HepG2 (cell line): ENCODE data around the gene CDSN. TPM values are rescaled to one million over a fixed set of nuclear protein-coding genes. Genes with fewer than 3 reads are reported as not detected.
A peak's percentile ranks its signal among the peaks of the same experiment; 100 is the strongest.

Experiments
- AKNA ChIP-seq: sonication (generic); formaldehyde crosslinking; IDR thresholded peaks from 2 replicates; pipeline ENCODE4 v1.4.0; 2020; ENCODE audit warnings: missing genetic modification reagents, borderline replicate concordance
- ASH2L ChIP-seq: fragments of 300-600, 200-600 bp; sonication (generic); IDR thresholded peaks from 2 replicates; pipeline ENCODE4 v1.7.0; 2017; ENCODE audit warnings: low read depth, mild to moderate bottlenecking, moderate library complexity, mixed read lengths, low read length; ENCODE audit not compliant: insufficient read length
- ATAD3A ChIP-seq: sonication (generic); formaldehyde crosslinking; IDR thresholded peaks from 2 replicates; pipeline ENCODE4 v1.4.0; 2020; ENCODE audit warnings: missing genetic modification reagents
- E2F5 ChIP-seq: sonication (generic); formaldehyde crosslinking; conservative IDR thresholded peaks from 2 replicates; pipeline ENCODE4 v1.4.0; 2020; ENCODE audit warnings: missing genetic modification reagents
- IRF9 ChIP-seq: sonication (generic); formaldehyde crosslinking; IDR thresholded peaks from 2 replicates; pipeline ENCODE4 v1.8.0; 2022; ENCODE audit warnings: missing genetic modification reagents, mild to moderate bottlenecking, borderline replicate concordance
- MEIS1 ChIP-seq: sonication (generic); formaldehyde crosslinking; IDR thresholded peaks from 2 replicates; pipeline ENCODE4 v1.9.0; 2021; ENCODE audit warnings: mild to moderate bottlenecking, missing genetic modification reagents, moderate library complexity, borderline replicate concordance
- PHF20 ChIP-seq: sonication (generic); formaldehyde crosslinking; IDR thresholded peaks from 2 replicates; pipeline ENCODE4 v1.5.0; 2020; ENCODE audit warnings: mild to moderate bottlenecking, missing genetic modification reagents
- PHF21A ChIP-seq: sonication (generic); formaldehyde crosslinking; IDR thresholded peaks from 2 replicates; pipeline ENCODE4 v1.5.0; 2020; ENCODE audit warnings: mild to moderate bottlenecking, missing genetic modification reagents
- RFXAP ChIP-seq: sonication (generic); formaldehyde crosslinking; IDR thresholded peaks from 2 replicates; pipeline ENCODE4 v1.4.0; 2020; ENCODE audit warnings: missing genetic modification reagents, borderline replicate concordance
- ZNF562 ChIP-seq: sonication (generic); formaldehyde crosslinking; IDR thresholded peaks from 2 replicates; pipeline ENCODE4 v1.8.0; 2022; ENCODE audit warnings: missing genetic modification reagents, borderline replicate concordance
- ZNF615 ChIP-seq: sonication (generic); formaldehyde crosslinking; IDR thresholded peaks from 2 replicates; pipeline ENCODE4 v1.5.0; 2020; ENCODE audit warnings: mild to moderate bottlenecking, missing genetic modification reagents, borderline replicate concordance
- ZNF674 ChIP-seq: sonication (generic); formaldehyde crosslinking; IDR thresholded peaks from 2 replicates; pipeline ENCODE4 v1.5.0; 2020; ENCODE audit warnings: low read depth, mild to moderate bottlenecking, missing genetic modification reagents
- ZNF768 ChIP-seq: sonication (generic); formaldehyde crosslinking; IDR thresholded peaks from 2 replicates; pipeline ENCODE4 v1.4.0; 2020; ENCODE audit warnings: missing genetic modification reagents
- polyA plus RNA-seq, 8 experiments: library from polyadenylated mRNA; depleted of rRNA in 3 of 8; stranded (reverse) in 7 of 8; unstranded in 1 of 8; fragments of >200 nt; fragmentation: Illumina TruSeq in 4 of 8; extraction: Trizol in 4 of 8; gene quantifications; 2 replicates each; pipeline versions ENCODE4 v1.2.1 to v1.2.3, GENCODE V29; 2011 to 2016; ENCODE audit warnings: low read depth in 4 of 8, missing spikeins in 1 of 8, mixed read lengths in 1 of 8; ENCODE audit not compliant: insufficient read depth in 1 of 8
- total RNA-seq, 5 experiments: library from RNA; depleted of rRNA; stranded (reverse); fragments of >200 nt; fragmentation: Illumina TruSeq; extraction: Trizol; gene quantifications; 2 replicates each; pipeline ENCODE4 v1.2.3, GENCODE V29; 2016; ENCODE audit warnings: low read depth in 1 of 5
- TF ChIP-seq, protein P1 (sequence below): sonication (generic); formaldehyde crosslinking; IDR thresholded peaks from 2 replicates; pipeline ENCODE4 v1.4.0; 2020; ENCODE audit warnings: missing genetic modification reagents
- TF ChIP-seq, protein P2 (sequence below): sonication (generic); formaldehyde crosslinking; IDR thresholded peaks from 2 replicates; pipeline ENCODE4 v1.8.1; 2023; ENCODE audit warnings: mild to moderate bottlenecking, missing genetic modification reagents
- TF ChIP-seq, protein P3 (sequence below): IDR thresholded peaks from 2 replicates; pipeline ENCODE4 v1.6.1; 2016; ENCODE audit warnings: missing compliant biosample characterization, missing genetic modification reagents, borderline replicate concordance

The CDSN gene
- total and polyA plus RNA-seq, 2 of the 13 experiments (the other 11 are each of a cell fraction or from before 2014, with no cell fraction given), result not detected

- TF ChIP-seq, protein P1, sequence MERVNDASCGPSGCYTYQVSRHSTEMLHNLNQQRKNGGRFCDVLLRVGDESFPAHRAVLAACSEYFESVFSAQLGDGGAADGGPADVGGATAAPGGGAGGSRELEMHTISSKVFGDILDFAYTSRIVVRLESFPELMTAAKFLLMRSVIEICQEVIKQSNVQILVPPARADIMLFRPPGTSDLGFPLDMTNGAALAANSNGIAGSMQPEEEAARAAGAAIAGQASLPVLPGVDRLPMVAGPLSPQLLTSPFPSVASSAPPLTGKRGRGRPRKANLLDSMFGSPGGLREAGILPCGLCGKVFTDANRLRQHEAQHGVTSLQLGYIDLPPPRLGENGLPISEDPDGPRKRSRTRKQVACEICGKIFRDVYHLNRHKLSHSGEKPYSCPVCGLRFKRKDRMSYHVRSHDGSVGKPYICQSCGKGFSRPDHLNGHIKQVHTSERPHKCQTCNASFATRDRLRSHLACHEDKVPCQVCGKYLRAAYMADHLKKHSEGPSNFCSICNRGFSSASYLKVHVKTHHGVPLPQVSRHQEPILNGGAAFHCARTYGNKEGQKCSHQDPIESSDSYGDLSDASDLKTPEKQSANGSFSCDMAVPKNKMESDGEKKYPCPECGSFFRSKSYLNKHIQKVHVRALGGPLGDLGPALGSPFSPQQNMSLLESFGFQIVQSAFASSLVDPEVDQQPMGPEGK (CRISPR knock-in tag), result 0 out of 2 replicates have a peak, but pooled peaks have one; percentile 17
- TF ChIP-seq, protein P2, sequence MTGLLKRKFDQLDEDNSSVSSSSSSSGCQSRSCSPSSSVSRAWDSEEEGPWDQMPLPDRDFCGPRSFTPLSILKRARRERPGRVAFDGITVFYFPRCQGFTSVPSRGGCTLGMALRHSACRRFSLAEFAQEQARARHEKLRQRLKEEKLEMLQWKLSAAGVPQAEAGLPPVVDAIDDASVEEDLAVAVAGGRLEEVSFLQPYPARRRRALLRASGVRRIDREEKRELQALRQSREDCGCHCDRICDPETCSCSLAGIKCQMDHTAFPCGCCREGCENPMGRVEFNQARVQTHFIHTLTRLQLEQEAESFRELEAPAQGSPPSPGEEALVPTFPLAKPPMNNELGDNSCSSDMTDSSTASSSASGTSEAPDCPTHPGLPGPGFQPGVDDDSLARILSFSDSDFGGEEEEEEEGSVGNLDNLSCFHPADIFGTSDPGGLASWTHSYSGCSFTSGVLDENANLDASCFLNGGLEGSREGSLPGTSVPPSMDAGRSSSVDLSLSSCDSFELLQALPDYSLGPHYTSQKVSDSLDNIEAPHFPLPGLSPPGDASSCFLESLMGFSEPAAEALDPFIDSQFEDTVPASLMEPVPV (CRISPR knock-in tag), result peak; percentile 88
- TF ChIP-seq E2F5 (CRISPR knock-in tag) (peak; percentile 99), MEIS1 (CRISPR knock-in tag) (no peak), PHF21A (CRISPR knock-in tag) (peak; percentile 88), ASH2L (peak; percentile 75), IRF9 (CRISPR knock-in tag) (peak; percentile 30; the same call in 1 of the 2 replicates), ZNF562 (no peak), ZNF768 (no peak), ZNF674 (no peak), ATAD3A (CRISPR knock-in tag) (no peak), RFXAP (peak; percentile 74; the same call in 1 of the 2 replicates), AKNA (CRISPR knock-in tag) (no peak), PHF20 (CRISPR knock-in tag) (peak; percentile 62), ZNF615 (CRISPR knock-in tag) (no peak)
- TF ChIP-seq, protein P3, sequence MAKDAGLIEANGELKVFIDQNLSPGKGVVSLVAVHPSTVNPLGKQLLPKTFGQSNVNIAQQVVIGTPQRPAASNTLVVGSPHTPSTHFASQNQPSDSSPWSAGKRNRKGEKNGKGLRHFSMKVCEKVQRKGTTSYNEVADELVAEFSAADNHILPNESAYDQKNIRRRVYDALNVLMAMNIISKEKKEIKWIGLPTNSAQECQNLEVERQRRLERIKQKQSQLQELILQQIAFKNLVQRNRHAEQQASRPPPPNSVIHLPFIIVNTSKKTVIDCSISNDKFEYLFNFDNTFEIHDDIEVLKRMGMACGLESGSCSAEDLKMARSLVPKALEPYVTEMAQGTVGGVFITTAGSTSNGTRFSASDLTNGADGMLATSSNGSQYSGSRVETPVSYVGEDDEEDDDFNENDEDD (CRISPR knock-in tag), result peak; percentile 99
Measured at GRCh38 chr6:31158140-31158862, 38.1 kb upstream of the CDSN start, which contains the start of gene TCF19 (continued).
